ENCODE measurements around the gene CHST15. TPM values are rescaled to one million over a fixed set of nuclear protein-coding genes. Genes with fewer than 3 reads are reported as not detected.

Gene CHST15
- total and polyA plus RNA-seq, 2 of the 4 experiments (the other 2 are of a cell fraction): 0.14 to 0.18 TPM

GRCh38 chr10:124069341-124070264 lies 23.8 kb downstream of the CHST15 start:
- H2BK120ac ChIP-seq (ENCODE audit: low read depth, low read length): no peak overlapping the region
- no peak overlapping the region for H2AFZ ChIP-seq (replicated peaks; ENCODE audit: low read length, poor library complexity)
- H2BK20ac ChIP-seq (ENCODE audit: low read depth, low read length): no peak overlapping the region
- H3K23ac ChIP-seq (ENCODE audit: low read depth, low read length): no peak overlapping the region
- in situ Hi-C loops (cut with MboI; ENCODE audit: low sequenced_read_pairs) (no loop called here), dilution Hi-C loops (cut with HindIII; ENCODE audit: low sequenced_read_pairs, unreplicated experiment) (no loop called here), intact Hi-C loops (cut with micrococcal nuclease) (no loop called here)
- TF ChIP-seq FOS (IDR thresholded peaks at IDR 0.05; ENCODE audit: low read depth, low read length) (no peak), MAFK (IDR thresholded peaks at IDR 0.05; ENCODE audit: low read depth, low read length) (no peak), CEBPB (IDR thresholded peaks at IDR 0.05; ENCODE audit: low read depth, low read length) (no peak), RFX5 (IDR thresholded peaks at IDR 0.05; ENCODE audit: low read depth, low read length) (no peak), NFE2L2 (IDR thresholded peaks at IDR 0.05; ENCODE audit: low read depth, low read length) (no peak), CTCF (conservative IDR thresholded peaks at IDR 0.05; ENCODE audit: low read depth, low read length) (no peak), ELK1 (IDR thresholded peaks at IDR 0.05; ENCODE audit: borderline replicate concordance, low read depth, low read length) (no peak)
- no peaks in the 10 kb centered on the region for H3K27me3 ChIP-seq (ENCODE audit: control insufficient read depth, insufficient read depth, low read length)
- H3K18ac ChIP-seq (ENCODE audit: low read depth, low read length): no peak overlapping the region
- no peaks in the 10 kb centered on the region for H3K9me1 ChIP-seq (ENCODE audit: insufficient read depth, low read length)
- H3K27ac ChIP-seq (ENCODE audit: insufficient read depth, low read length): no peak overlapping the region
- H4K8ac ChIP-seq (ENCODE audit: low read depth in 2 of 2, low read length in 2 of 2): no peak overlapping the region
- H2BK5ac ChIP-seq (ENCODE audit: low read depth, low read length, poor library complexity, severe bottlenecking): no peak overlapping the region
- CTCF ChIA-PET: no interaction called here
- no peak overlapping the region for H3K4me2 ChIP-seq (ENCODE audit: low read depth, low read length)
- DNase-seq (no peak), ATAC-seq (ENCODE audit: low read depth) (no peak)
- no peaks in the 10 kb centered on the region for H4K20me1 ChIP-seq (ENCODE audit: insufficient read depth, low read length)
- no peak overlapping the region for H3K9ac ChIP-seq (ENCODE audit: low read depth, low read length)
- H3K4me3 ChIP-seq (ENCODE audit: insufficient read depth, low read depth, low read length): no peak overlapping the region
- no peaks in the 10 kb centered on the region for H3K36me3 ChIP-seq (ENCODE audit: control insufficient read depth, insufficient read depth, low read length)
- no peaks in the 10 kb centered on the region for H3K79me1 ChIP-seq (ENCODE audit: low read depth in 1 of 2, low read length in 2 of 2)
- no peaks in the 10 kb centered on the region for H3K4me1 ChIP-seq (ENCODE audit: control insufficient read depth, insufficient read depth, low read length)
- no peak overlapping the region for H2BK15ac ChIP-seq (ENCODE audit: low read depth, low read length)
- POLR2A ChIA-PET (ENCODE audit: unreplicated experiment): no interaction called here
- no peak overlapping the region for H2AK5ac ChIP-seq (ENCODE audit: low read depth, low read length)
- 66% methylated on average over 3 of the region's 11 CpGs; no CpG with 5 or more reads in 1 of the 2 experiments for WGBS, 2 experiments (ENCODE audit: extremely low coverage in 2 of 2, insufficient read length in 1 of 2)
- H3K14ac ChIP-seq (replicated peaks; ENCODE audit: low read depth, low read length): no peak overlapping the region
- H4K5ac ChIP-seq (ENCODE audit: low read depth, low read length): no peak overlapping the region
- no TSS peak for BruUV-seq (replicated peaks)
- no peak overlapping the region for H4K91ac ChIP-seq (ENCODE audit: insufficient read depth, low read depth, low read length)
- no peak overlapping the region for H3K56ac ChIP-seq (ENCODE audit: extremely low read depth, insufficient read depth, low read length)
- H2AK9ac ChIP-seq (replicated peaks; ENCODE audit: low read depth, low read length, poor library complexity): no peak overlapping the region
- H3K4ac ChIP-seq (ENCODE audit: low read depth, low read length): no peak overlapping the region
- H3K9me3 ChIP-seq (ENCODE audit: control insufficient read depth, insufficient read depth, low read length): peaks cover 8% of the 10 kb centered on the region

Data from IMR-90 (cell line).